ENCODE results near the gene MRS2.

Gene MRS2

GRCh38 chr6:24374612-24375011 lies 28.1 kb upstream of the MRS2 start:
- TF ChIP-seq, protein P1, sequence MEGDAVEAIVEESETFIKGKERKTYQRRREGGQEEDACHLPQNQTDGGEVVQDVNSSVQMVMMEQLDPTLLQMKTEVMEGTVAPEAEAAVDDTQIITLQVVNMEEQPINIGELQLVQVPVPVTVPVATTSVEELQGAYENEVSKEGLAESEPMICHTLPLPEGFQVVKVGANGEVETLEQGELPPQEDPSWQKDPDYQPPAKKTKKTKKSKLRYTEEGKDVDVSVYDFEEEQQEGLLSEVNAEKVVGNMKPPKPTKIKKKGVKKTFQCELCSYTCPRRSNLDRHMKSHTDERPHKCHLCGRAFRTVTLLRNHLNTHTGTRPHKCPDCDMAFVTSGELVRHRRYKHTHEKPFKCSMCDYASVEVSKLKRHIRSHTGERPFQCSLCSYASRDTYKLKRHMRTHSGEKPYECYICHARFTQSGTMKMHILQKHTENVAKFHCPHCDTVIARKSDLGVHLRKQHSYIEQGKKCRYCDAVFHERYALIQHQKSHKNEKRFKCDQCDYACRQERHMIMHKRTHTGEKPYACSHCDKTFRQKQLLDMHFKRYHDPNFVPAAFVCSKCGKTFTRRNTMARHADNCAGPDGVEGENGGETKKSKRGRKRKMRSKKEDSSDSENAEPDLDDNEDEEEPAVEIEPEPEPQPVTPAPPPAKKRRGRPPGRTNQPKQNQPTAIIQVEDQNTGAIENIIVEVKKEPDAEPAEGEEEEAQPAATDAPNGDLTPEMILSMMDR (conservative IDR thresholded peaks at IDR 0.05; ENCODE audit: low read depth, low read length), result no peak
- H4K20me1 ChIP-seq (ENCODE audit: insufficient read depth), result no peaks in the 10 kb centered on the region
- no peak overlapping the region for H2AFZ ChIP-seq (ENCODE audit: low read depth)
- no peaks in the 10 kb centered on the region for H3K79me2 ChIP-seq (ENCODE audit: insufficient read depth, low read depth)
- H3K36me3 ChIP-seq (ENCODE audit: insufficient read depth), result no peaks in the 10 kb centered on the region
- H3K9ac ChIP-seq, result no peak overlapping the region
- no peaks in the 10 kb centered on the region for H3K4me1 ChIP-seq (ENCODE audit: low read depth, poor library complexity, severe bottlenecking)
- no peaks in the 10 kb centered on the region for H3K27me3 ChIP-seq (ENCODE audit: insufficient read depth, low read depth)
- no peak overlapping the region for H3K4me3 ChIP-seq (IDR thresholded peaks at IDR 0.05; ENCODE audit: insufficient read depth, low read depth, low read length)
- H3K4me2 ChIP-seq, result no peak overlapping the region
- H3K27ac ChIP-seq, result no peak overlapping the region

DNA sequence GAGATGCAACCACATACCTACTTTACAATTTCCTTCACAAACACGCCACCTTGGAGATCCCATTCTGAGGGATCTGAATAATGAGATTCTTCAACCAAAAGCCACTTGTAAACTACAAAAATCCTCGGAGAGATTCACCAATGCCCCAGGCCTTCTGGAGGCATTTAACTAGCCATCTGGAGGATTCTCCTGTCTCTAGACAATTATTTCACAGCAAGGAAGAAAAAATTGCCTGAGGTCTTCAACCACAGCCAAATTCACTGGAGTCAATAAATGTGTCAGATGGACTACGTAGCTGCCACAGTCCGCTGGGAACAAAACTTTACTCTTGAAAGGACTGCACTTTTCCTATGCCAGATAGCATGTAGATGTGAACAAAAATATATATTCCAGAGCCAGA lies 25.9 kb upstream of the MRS2 start:
- no peak overlapping the region for H3K4me2 ChIP-seq
- H3K27ac ChIP-seq, result no peak overlapping the region
- H2AFZ ChIP-seq (ENCODE audit: low read depth), result no peak overlapping the region
- no peaks in the 10 kb centered on the region for H4K20me1 ChIP-seq (ENCODE audit: insufficient read depth)
- TF ChIP-seq, protein P1 (conservative IDR thresholded peaks at IDR 0.05; ENCODE audit: low read depth, low read length), result no peak
- H3K4me3 ChIP-seq (IDR thresholded peaks at IDR 0.05; ENCODE audit: insufficient read depth, low read depth, low read length), result no peak overlapping the region
- H3K36me3 ChIP-seq (ENCODE audit: insufficient read depth), result no peaks in the 10 kb centered on the region
- no peaks in the 10 kb centered on the region for H3K79me2 ChIP-seq (ENCODE audit: insufficient read depth, low read depth)
- H3K9ac ChIP-seq, result no peak overlapping the region
- no peaks in the 10 kb centered on the region for H3K27me3 ChIP-seq (ENCODE audit: insufficient read depth, low read depth)
- H3K4me1 ChIP-seq (ENCODE audit: low read depth, poor library complexity, severe bottlenecking), result no peaks in the 10 kb centered on the region

DNA sequence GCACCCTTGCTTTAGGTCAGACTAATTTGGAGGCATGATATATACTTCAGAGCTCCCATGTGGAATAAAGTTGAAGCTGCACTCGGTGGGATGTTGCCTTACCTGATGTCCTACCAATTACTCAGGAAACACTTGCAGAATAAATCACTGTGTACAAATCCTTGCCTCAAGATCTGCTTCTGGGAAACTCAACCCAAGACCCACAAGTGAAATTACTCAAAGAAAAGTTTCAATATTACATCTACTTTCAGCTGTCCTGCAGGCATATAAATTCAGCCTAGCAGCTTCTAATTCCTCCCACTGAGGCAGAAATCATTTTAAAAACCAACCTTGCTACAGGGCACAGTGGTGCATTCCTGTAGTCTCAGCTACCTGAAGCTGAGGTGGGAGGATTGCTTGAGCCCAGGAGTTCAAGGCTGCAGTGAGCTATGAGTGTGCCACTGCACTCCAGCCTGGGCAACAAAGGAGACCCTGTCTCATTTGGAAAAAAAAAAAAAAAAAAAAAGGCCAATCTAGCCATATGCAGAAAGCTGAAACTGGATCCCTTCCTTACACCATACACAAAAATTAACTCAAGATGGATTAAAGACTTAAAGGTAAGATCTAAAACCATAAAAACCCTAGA lies 24.2 kb upstream of the MRS2 start:
- H3K4me2 ChIP-seq, result no peak overlapping the region
- H3K27me3 ChIP-seq (ENCODE audit: insufficient read depth, low read depth), result no peaks in the 10 kb centered on the region
- H3K79me2 ChIP-seq (ENCODE audit: insufficient read depth, low read depth), result no peaks in the 10 kb centered on the region
- H2AFZ ChIP-seq (ENCODE audit: low read depth), result no peak overlapping the region
- no peaks in the 10 kb centered on the region for H3K36me3 ChIP-seq (ENCODE audit: insufficient read depth)
- H3K9ac ChIP-seq, result no peak overlapping the region
- no peaks in the 10 kb centered on the region for H4K20me1 ChIP-seq (ENCODE audit: insufficient read depth)
- no peak overlapping the region for H3K27ac ChIP-seq
- no peak overlapping the region for H3K4me3 ChIP-seq (IDR thresholded peaks at IDR 0.05; ENCODE audit: insufficient read depth, low read depth, low read length)
- H3K4me1 ChIP-seq (ENCODE audit: low read depth, poor library complexity, severe bottlenecking), result no peaks in the 10 kb centered on the region
- TF ChIP-seq, protein P1 (conservative IDR thresholded peaks at IDR 0.05; ENCODE audit: low read depth, low read length), result no peak

DNA sequence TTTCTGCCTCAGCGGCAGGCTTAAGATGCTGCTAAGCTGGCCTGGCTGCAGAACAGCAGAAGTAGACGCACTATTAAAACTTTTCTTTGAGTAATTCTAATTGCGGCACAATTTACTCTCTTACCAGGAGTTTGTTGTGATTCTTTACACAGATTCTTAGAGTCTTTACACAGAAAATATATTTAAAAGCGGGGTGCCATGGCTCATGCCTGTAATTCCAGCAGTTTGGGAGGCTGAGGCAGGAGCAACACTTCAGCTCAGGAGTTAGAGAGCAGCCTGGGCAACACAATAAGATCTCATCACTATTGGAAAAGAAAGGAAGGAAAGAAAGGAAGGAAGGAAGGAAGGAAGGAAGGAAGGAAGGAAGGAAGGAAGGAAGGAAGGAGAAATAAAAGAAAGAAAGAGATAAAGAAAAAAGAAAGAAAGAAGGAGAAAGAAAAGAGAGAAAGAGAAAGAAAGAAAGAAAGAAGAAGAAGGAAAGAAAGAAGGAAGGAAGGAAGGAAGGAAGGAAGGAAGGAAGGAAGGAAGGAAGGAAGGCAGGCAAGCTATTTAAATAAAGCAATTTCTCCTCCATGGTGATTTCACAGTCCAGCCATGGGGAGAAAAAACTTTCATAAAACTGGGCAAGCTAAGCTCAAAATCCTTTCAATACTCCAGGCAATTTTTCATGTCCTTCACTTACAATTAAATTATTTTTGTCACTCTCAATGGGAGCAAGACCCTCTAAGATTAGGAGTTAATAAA lies 21.1 kb upstream of the MRS2 start:
- Histone ChIP-seq H3K36me3 (ENCODE audit: insufficient read depth) (no peaks in the 10 kb centered on the region), H3K4me3 (IDR thresholded peaks at IDR 0.05; ENCODE audit: insufficient read depth, low read depth, low read length) (no peak overlapping the region), H3K9ac (no peak overlapping the region), H3K4me1 (ENCODE audit: low read depth, poor library complexity, severe bottlenecking) (no peaks in the 10 kb centered on the region), H3K27ac (no peak overlapping the region), H2AFZ (ENCODE audit: low read depth) (no peak overlapping the region), H4K20me1 (ENCODE audit: insufficient read depth) (no peaks in the 10 kb centered on the region), H3K4me2 (no peak overlapping the region), H3K27me3 (ENCODE audit: insufficient read depth, low read depth) (no peaks in the 10 kb centered on the region), H3K79me2 (ENCODE audit: insufficient read depth, low read depth) (no peaks in the 10 kb centered on the region)
- TF ChIP-seq, protein P1 (conservative IDR thresholded peaks at IDR 0.05; ENCODE audit: low read depth, low read length), result no peak

All from KMS-11 (cell line).